Ramos (cell line): ENCODE data around the gene SCAMP2.

Experiments
- in situ Hi-C: fragments of 300-500 bp; cut with MboI; formaldehyde crosslinking; loops from one replicate; pipeline ENCODE4 v1.14.3; 2022; ENCODE audit warnings: low sequenced_read_pairs; ENCODE audit not compliant: unreplicated experiment

Gene SCAMP2

GRCh38 chr15:74801311-74801997, 71.7 kb downstream of the SCAMP2 start:
- in situ Hi-C loops: no loop called here

GRCh38 chr15:74800559-74801094, 72.5 kb downstream of the SCAMP2 start:
- in situ Hi-C loops: no loop called here

DNA sequence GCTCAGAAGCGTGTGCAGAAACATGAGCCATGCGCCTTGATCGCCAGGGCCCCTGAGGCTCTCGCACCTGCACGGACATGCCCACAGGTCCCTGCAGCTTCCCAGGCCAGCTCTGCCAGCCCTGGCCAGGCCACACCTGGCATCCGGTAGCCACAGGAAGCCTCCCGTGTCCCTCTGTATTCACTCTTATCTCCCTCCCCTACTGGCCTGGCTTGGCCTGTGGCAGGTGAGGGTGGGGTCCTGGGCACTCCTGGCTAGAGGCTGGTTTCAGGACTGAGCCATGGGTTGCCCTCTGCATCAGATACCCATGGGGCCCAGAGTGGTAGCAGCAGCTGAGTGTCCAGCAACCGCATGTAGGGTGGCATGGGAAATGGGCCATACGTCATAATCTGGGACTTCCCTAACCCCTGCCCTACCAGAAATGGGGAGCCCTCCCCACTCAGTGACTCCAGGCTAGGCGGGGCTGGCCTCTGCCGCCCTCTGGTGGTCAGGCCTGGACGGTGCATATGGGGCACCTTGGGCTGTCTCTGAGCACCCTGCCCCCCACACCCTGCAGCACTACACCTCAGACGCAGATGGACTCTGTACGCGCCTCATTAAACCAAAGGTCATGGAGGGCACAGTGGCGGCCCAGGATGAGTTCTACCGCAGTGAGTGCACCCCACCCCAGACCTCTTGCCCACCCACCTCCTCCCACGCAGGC, 73.2 kb downstream of the SCAMP2 start:
- in situ Hi-C loops: loop anchor here (25.0 kb wide), 1 partner anchor 537 kb away; the partner anchor contains the start of genes COMMD4 and NEIL1

- in situ Hi-C loops: loop anchor here (25.0 kb wide), 1 partner anchor 538 kb away; the partner anchor contains the start of genes COMMD4 and NEIL1
These were observed 73.8 kb downstream of the SCAMP2 start for GRCh38 chr15:74799255-74799855.

- in situ Hi-C loops: loop anchor here (25.0 kb wide), 1 partner anchor 539 kb away; the partner anchor contains the start of genes COMMD4 and NEIL1
These were observed 74.5 kb downstream of the SCAMP2 start for GRCh38 chr15:74798388-74799254.

- in situ Hi-C loops: loop anchor here (25.0 kb wide), 1 partner anchor 541 kb away; the partner anchor contains the start of genes COMMD4 and NEIL1
These were observed 77.1 kb downstream of the SCAMP2 start for GRCh38 chr15:74795966-74796625.

DNA sequence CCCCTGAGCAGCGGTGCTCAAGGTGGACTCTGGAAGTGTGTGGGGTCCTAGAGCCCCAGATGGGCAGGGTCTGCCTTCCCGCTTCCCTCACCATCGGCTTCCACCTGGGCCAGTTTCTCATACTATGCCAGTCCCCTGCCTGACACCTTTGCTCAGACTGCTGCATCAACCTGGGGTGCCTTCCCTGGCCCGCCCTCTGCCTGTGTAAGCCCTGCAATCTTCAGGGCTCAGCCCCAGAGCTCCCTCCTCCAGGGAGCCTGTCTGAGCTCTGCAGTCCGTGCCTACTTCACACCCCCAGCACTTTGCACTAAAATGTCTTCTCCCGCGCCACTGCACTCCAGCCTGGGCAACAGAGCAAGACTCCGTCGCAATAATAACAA, 78.2 kb downstream of the SCAMP2 start:
- in situ Hi-C loops: loop anchor here (25.0 kb wide), 1 partner anchor 542 kb away; the partner anchor contains the start of genes COMMD4 and NEIL1

DNA sequence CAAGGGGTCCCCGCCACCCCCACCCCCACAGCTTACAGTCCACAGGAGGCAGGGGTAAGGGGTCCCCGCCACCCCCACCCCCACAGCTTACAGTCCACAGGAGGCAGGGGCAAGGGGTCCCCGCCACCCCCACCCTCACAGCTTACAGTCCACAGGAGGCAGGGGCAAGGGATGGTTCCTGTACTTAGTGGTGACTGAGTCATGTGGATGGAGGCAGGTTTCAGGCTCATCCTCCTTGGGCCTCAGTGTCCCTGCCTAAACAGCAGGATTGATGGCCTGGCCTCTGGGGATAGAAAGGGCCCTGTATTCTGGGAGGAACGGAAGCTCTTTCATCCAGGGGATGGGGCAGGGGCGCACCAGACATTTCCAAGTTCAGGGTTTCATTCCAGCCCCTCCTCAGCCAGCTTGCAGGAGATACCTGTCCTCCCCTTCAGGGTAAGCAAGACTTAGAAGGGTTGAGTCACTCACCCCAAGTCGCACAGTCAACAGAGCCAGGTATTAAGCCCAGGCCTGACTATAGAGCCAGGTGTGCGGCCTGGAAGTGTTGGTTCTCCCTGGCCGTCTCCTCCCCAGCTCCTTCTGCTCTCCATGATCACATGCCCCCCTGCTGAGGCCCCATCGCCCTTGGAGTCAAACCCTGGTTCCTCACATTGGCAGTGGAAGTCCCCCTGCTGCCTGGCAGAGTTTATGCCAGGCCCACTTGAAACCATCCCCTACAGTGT, 78.8 kb downstream of the SCAMP2 start:
- in situ Hi-C loops: loop anchor here (25.0 kb wide), 1 partner anchor 543 kb away; the partner anchor contains the start of genes COMMD4 and NEIL1
